SJCRH30 (cell line): ENCODE data around the gene GYPC. TPM values are rescaled to one million over a fixed set of nuclear protein-coding genes. Genes with fewer than 3 reads are reported as not detected.
A peak's percentile ranks its signal among the peaks of the same experiment; 100 is the strongest.
"Not testable (repeated sequence)": the region's sequence is repeated elsewhere in the genome, so short reads cannot be mapped to it uniquely, and the experiment has no call there.

Source experiments
- DNase-seq, 2 experiments: peaks; one replicate each; pipeline ENCODE4 v3.0.0-alpha.2; 2015 to 2020
- H3K27ac ChIP-seq: fragments of 250-450 bp; sonication (Bioruptor Pico); 2 replicates; pipeline ENCODE4 v1.5.1; 2020; ENCODE audit warnings: mild to moderate bottlenecking, moderate library complexity
- H3K27me3 ChIP-seq: fragments of 250-450 bp; sonication (Bioruptor Pico); 2 replicates; pipeline ENCODE4 v1.5.1; 2020; ENCODE audit warnings: mild to moderate bottlenecking, moderate library complexity
- H3K36me3 ChIP-seq: fragments of 250-450 bp; sonication (Bioruptor Pico); 2 replicates; pipeline ENCODE4 v1.5.1; 2020; ENCODE audit warnings: mild to moderate bottlenecking, moderate library complexity
- H3K4me1 ChIP-seq: fragments of 250-450 bp; sonication (Bioruptor Pico); 2 replicates; pipeline ENCODE4 v1.5.1; 2020; ENCODE audit warnings: mild to moderate bottlenecking, moderate library complexity
- H3K4me3 ChIP-seq: fragments of 250-450 bp; sonication (Bioruptor Pico); 2 replicates; pipeline ENCODE4 v1.5.1; 2020; ENCODE audit warnings: mild to moderate bottlenecking, moderate library complexity
- H3K9me3 ChIP-seq: fragments of 250-450 bp; sonication (Bioruptor Pico); replicated peaks from 2 replicates; pipeline ENCODE4 v1.5.1; 2020; ENCODE audit warnings: mild to moderate bottlenecking, moderate library complexity
- total RNA-seq: library from RNA; depleted of rRNA; stranded (reverse); fragments of >200 nt; shearing (Covaris generic); gene quantifications from 2 replicates; pipeline ENCODE4 v1.2.3, GENCODE V29; 2014; rRNA removed

The GYPC gene, protein sequence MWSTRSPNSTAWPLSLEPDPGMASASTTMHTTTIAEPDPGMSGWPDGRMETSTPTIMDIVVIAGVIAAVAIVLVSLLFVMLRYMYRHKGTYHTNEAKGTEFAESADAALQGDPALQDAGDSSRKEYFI
- 25.8 and 26.1 TPM in 2 replicates for total RNA-seq

DNA sequence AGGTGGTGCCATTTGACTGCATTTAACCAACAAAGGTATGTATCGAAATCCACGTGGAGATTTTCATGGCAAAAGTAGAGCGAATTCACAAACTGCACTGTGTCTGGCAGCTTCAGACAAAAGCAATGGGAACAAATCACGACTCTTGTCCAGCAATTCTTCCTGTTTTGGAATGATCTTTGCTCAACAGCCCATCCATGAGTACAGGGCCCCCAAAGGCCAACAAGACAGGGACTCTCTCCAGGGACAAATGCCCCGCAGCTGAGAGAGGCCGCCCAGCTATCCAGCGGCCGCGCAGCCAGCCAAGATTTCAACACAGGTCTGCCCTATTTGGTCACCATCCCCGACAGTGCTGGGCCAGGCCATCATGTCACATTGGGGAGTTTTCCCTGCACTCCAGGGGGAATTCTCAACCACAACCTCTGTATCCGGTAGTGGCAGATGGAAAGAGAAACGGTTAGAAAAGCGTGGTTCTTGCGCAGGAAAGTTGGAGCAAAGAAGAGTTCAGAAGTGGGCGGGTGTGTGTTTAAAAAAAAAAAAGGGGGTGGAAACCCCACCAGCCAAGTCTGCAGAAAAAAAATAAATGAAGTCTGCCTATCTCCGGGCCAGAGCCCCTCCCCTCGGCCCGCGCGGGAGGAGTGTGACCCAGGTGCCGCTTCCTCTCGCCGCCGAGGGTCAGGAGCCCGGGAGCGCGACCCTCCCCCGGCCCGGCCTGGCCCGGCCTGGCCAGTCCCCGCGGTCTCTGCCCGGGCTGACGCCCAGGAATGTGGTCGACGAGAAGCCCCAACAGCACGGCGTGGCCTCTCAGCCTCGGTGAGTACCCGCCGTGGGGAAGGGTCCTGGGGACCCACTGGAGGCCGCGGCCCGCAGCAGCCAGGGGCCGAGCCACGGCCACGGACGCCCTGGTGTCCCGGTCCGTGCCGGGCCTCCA, at the start of gene GYPC:
Gene GYPC (plus strand): TSS at position 659 of the 931 bp plus-strand sequence. CDS start 106 bp downstream, at position 765.
- H3K27ac ChIP-seq: peak within 1 kb of the TSS; percentile 72
- H3K27me3 ChIP-seq: no peaks in the 10 kb centered on the region
- peaks cover 18% of the 10 kb centered on the region for H3K4me1 ChIP-seq
- H3K9me3 ChIP-seq: no peaks in the 10 kb centered on the region
- no peaks in the 10 kb centered on the region for H3K36me3 ChIP-seq
- DNase-seq: peak; percentile 31 to 62
- peak within 1 kb of the TSS; percentile 79 for H3K4me3 ChIP-seq

- Histone ChIP-seq H3K4me1 (peaks cover 17% of the 10 kb centered on the region), H3K27ac (no peak overlapping the region), H3K9me3 (no peaks in the 10 kb centered on the region; the same call in 1 of the 2 replicates), H3K36me3 (no peaks in the 10 kb centered on the region), H3K4me3 (no peak overlapping the region), H3K27me3 (no peaks in the 10 kb centered on the region)
- peak; percentile 12 to 15 for DNase-seq
Observed at GRCh38 chr2:126614524-126615227, 41.3 kb upstream of the GYPC start.

DNA sequence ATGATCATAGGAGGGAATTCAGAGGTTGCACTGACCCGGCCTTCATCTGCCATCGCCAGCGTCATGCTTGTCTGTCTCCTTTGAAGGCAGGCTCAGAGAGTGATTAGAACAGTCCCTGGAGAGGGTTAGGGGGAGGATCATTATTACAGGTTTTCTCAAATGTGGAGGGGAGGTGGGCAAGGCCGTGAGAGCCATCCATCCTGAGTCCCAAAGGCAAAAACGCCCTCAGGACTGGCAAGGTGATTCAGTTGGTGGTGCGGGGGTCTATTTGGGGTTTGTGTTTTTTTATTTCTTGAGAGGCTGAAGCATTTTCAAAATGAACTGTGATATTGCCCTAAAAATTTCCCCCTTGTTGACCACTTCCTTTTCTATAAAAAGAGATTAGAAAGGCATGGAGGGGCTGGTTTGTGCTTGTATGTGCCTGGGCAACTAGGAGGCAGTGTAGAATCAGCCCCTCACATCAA, 39.3 kb upstream of the GYPC start:
- Histone ChIP-seq H3K9me3 (no peaks in the 10 kb centered on the region; the same call in 1 of the 2 replicates), H3K27me3 (no peaks in the 10 kb centered on the region), H3K27ac (no peak overlapping the region), H3K4me1 (peaks cover 17% of the 10 kb centered on the region), H3K4me3 (no peak overlapping the region), H3K36me3 (no peaks in the 10 kb centered on the region)
- no peak for DNase-seq

DNA sequence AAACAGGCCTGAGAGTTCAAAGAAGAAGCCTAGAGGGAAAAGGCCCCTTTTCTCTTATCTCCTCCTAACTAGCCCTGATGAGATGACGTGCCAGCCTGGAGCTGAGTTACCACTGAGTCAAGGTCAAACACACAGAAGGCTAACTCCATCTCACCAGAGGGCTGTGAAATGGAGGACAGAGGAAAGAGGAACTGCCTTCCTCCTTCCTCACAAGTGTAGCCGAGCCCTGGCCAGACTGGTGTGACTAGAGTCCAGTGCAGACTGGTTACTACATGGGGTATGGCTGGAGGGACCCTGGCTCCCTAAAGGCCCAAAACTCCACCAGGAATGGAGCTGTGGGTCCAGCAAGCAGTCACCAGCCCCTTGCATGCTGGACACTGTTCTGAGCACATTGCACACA, 35.7 kb upstream of the GYPC start:
- no peaks in the 10 kb centered on the region for H3K27me3 ChIP-seq
- H3K4me3 ChIP-seq: no peak overlapping the region
- DNase-seq: no peak
- H3K4me1 ChIP-seq: peaks cover 4% of the 10 kb centered on the region; the same call in 1 of the 2 replicates
- H3K36me3 ChIP-seq: no peaks in the 10 kb centered on the region
- H3K27ac ChIP-seq: no peak overlapping the region
- no peaks in the 10 kb centered on the region for H3K9me3 ChIP-seq

GRCh38 chr2:126623000-126623399, 33.0 kb upstream of the GYPC start:
- Histone ChIP-seq H3K27ac (no peak overlapping the region), H3K27me3 (no peaks in the 10 kb centered on the region), H3K36me3 (no peaks in the 10 kb centered on the region), H3K9me3 (no peaks in the 10 kb centered on the region), H3K4me3 (no peak overlapping the region), H3K4me1 (no peaks in the 10 kb centered on the region)
- DNase-seq: no peak

DNA sequence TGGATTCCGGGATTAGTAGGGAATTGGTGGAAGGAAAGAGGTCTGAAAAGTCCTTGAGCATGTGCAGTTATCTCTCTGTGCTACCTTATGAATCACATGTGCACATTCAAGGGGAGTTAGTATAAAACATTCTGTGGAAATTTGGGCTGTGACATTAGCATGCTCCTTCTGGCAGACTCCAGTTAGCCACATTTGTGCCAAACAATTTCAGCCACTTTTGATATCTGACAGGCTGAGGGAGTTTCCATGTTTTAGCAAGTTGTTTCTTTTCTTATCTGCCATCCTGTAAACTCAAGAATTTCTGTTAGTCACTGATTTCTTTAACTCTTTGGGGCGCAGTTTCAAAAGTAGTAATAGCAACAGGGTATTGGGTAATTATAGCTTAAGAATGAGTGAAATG, 28.3 kb upstream of the GYPC start:
- H3K4me3 ChIP-seq: no peak overlapping the region
- no peaks in the 10 kb centered on the region for H3K9me3 ChIP-seq
- H3K4me1 ChIP-seq: no peaks in the 10 kb centered on the region
- no peaks in the 10 kb centered on the region for H3K27me3 ChIP-seq
- no peak overlapping the region for H3K27ac ChIP-seq
- H3K36me3 ChIP-seq: no peaks in the 10 kb centered on the region
- DNase-seq: no peak

DNA sequence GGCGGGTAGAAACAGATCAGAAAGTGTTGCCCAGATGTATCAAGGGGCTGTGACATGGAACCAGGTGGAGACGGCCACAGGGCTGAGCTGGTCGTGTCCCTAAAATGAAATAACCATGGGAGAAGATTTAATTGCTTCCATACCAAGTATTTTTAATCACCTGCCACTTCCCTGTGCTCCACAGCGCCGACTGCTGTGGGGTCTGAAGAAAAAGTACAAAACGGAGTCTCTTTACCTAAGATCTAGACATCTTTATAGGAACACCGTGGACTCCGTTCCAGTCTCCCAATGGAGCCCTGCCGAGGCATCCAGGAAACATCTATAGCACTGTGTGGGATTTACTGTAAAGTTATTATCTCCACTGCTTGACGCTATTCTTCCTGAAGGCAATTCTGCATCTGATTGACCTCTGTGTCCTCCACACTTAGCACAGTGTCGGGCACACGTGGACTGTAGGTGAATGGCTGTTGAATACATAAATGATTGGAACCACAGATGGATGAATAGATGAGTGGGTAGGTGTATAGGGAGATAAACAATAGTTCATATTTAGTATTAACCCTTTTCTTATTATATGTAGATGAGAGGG, 21.6 kb upstream of the GYPC start:
- no peak overlapping the region for H3K4me3 ChIP-seq
- no peaks in the 10 kb centered on the region for H3K9me3 ChIP-seq
- no peak overlapping the region for H3K27ac ChIP-seq
- DNase-seq: no peak
- no peaks in the 10 kb centered on the region for H3K36me3 ChIP-seq
- no peaks in the 10 kb centered on the region for H3K4me1 ChIP-seq
- no peaks in the 10 kb centered on the region for H3K27me3 ChIP-seq

DNA sequence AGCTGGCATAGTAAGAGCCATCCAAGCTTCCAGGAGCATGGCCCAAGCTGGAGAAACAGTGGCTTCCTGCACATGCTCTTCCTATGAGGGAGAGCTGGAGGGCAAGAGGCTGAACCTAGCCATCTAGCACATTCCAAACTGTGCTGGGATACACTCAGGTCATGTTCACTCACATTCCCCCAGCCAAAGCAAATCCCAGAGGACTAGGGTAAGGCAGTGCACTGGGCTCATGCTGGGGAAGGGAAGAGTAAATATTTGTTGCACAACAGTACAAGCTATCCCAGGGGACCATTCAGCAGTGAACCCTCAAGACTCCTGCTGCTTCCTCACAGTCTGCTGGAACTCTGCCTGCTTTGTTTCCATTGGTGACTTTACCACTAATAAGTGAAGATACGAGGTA, 20.7 kb upstream of the GYPC start:
- Histone ChIP-seq H3K36me3 (no peaks in the 10 kb centered on the region), H3K27ac (no peak overlapping the region), H3K4me3 (no peak overlapping the region), H3K27me3 (no peaks in the 10 kb centered on the region), H3K4me1 (no peaks in the 10 kb centered on the region), H3K9me3 (no peaks in the 10 kb centered on the region)
- DNase-seq: no peak

- no peak overlapping the region for H3K4me3 ChIP-seq
- no peaks in the 10 kb centered on the region for H3K27me3 ChIP-seq
- no peaks in the 10 kb centered on the region for H3K4me1 ChIP-seq
- no peak for DNase-seq
- H3K9me3 ChIP-seq: no peaks in the 10 kb centered on the region
- H3K27ac ChIP-seq: no peak overlapping the region
- H3K36me3 ChIP-seq: no peaks in the 10 kb centered on the region
Observed at GRCh38 chr2:126635736-126636135, 20.2 kb upstream of the GYPC start.

DNA sequence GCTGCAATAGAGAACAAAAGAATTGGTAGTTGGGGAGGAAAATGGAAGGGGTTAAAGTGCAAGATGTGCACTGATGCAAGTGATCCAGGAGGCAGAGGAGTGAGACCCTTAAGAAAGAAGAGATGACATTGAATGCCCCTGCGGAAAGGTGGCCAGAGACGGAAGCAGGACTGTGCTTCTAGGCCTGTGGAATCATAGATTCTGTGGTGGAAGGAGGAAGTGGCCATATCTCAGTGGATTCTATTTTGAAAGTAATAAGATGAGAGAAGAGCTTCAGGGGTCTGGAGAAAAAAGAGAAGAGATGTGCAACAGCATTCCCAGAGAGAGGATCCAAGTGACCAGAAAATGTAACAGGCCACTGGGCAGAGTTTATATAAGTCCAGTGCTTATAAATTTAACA, 18.6 kb upstream of the GYPC start:
- no peaks in the 10 kb centered on the region for H3K36me3 ChIP-seq
- no peaks in the 10 kb centered on the region for H3K9me3 ChIP-seq
- no peaks in the 10 kb centered on the region for H3K4me1 ChIP-seq
- H3K4me3 ChIP-seq: no peak overlapping the region
- no peak overlapping the region for H3K27ac ChIP-seq
- no peaks in the 10 kb centered on the region for H3K27me3 ChIP-seq
- DNase-seq: no peak

DNA sequence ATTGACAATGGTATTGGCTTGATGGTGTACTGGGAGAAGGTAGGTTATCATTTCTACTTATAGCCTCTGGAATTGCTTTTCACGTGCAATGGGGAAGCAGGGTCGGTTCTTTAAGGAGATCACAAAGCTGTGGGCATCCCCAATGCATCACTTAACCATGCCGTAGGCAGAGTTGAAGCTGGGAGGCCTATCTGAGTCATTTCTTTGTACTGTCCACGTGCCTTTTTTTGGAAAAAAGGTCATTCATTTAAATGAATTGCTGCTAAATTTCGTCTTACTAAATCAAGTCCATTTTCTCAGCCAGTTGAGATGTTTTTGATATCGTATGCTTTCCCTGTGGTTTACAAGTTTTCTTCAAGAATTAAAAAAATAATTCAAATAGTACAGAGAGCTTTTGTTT, 17.2 kb upstream of the GYPC start:
- peaks cover 10% of the 10 kb centered on the region for H3K4me1 ChIP-seq
- no peak overlapping the region for H3K4me3 ChIP-seq
- no peak overlapping the region for H3K27ac ChIP-seq
- no peaks in the 10 kb centered on the region for H3K27me3 ChIP-seq
- no peak for DNase-seq
- no peaks in the 10 kb centered on the region for H3K36me3 ChIP-seq
- H3K9me3 ChIP-seq: no peaks in the 10 kb centered on the region

GRCh38 chr2:126639276-126639675, 16.7 kb upstream of the GYPC start:
- Histone ChIP-seq H3K27ac (no peak overlapping the region), H3K36me3 (no peaks in the 10 kb centered on the region), H3K4me1 (peaks cover 15% of the 10 kb centered on the region), H3K27me3 (no peaks in the 10 kb centered on the region), H3K4me3 (no peak overlapping the region), H3K9me3 (no peaks in the 10 kb centered on the region)
- no peak for DNase-seq

- H3K9me3 ChIP-seq, DNase-seq, H3K4me3 ChIP-seq, H3K27me3 ChIP-seq, H3K36me3 ChIP-seq, H3K27ac ChIP-seq: not testable (repeated sequence)
- peaks cover 20% of the 10 kb centered on the region for H3K4me1 ChIP-seq
Observed at GRCh38 chr2:126641294-126641693, 14.7 kb upstream of the GYPC start.

DNA sequence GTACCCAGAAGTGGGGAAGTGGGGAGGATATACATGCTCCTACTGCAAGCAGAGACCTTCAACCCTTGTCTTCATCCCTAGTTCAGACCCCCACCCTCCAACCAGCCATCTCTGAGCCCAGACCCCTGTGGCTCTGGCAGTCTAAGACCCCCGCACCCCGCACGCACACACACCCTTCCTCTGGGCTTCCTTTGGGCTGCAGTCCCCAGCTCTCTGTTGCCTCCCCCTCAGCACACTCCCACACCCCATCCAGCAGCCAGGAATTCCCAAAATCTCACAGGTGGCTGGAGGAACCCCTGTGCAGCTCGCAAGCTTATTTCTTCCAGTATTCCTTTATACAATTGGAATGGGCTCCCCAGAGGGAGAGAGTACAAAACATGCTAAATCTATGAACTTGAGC, 13.9 kb upstream of the GYPC start:
- Histone ChIP-seq H3K36me3 (no peaks in the 10 kb centered on the region), H3K9me3 (no peaks in the 10 kb centered on the region), H3K4me3 (no peak overlapping the region), H3K27ac (no peak overlapping the region), H3K27me3 (no peaks in the 10 kb centered on the region), H3K4me1 (peaks cover 20% of the 10 kb centered on the region)
- DNase-seq: no peak

DNA sequence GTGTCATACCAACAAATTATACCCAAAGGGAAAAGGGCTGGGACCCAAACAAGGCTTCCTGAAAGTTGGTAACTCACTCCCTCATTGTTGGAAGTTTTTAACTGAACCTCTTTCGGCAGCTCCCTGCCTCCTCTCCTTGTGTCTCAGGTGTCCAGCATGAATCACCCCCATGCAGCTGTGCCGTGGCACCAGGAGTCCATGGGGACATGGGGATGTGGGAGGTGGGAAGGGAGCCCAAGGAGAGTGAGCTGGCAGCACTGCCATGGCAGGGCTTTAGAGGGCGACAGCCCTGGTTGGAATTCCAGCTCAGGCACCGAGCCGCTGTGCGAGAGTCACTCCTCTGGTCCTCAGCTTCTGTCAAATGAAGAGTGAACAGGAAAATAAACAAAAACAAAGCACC, 12.5 kb upstream of the GYPC start:
- H3K9me3 ChIP-seq: no peaks in the 10 kb centered on the region
- H3K27ac ChIP-seq: no peak overlapping the region
- peaks cover 20% of the 10 kb centered on the region for H3K4me1 ChIP-seq
- no peak overlapping the region for H3K4me3 ChIP-seq
- no peaks in the 10 kb centered on the region for H3K27me3 ChIP-seq
- H3K36me3 ChIP-seq: no peaks in the 10 kb centered on the region
- peak; percentile 60 to 74 for DNase-seq
